Measurements from ENCODE around the gene IL1RAPL2.
"Not testable (repeated sequence)": the region's sequence is repeated elsewhere in the genome, so short reads cannot be mapped to it uniquely, and the experiment has no call there.

Gene IL1RAPL2

GRCh38 chrX:104670051-104670450 lies 104.1 kb downstream of the IL1RAPL2 start:
- no peak for DNase-seq (ENCODE audit: low read depth)

GRCh38 chrX:104677517-104677916 lies 111.5 kb downstream of the IL1RAPL2 start:
- DNase-seq (ENCODE audit: low read depth): not testable (repeated sequence)

DNA sequence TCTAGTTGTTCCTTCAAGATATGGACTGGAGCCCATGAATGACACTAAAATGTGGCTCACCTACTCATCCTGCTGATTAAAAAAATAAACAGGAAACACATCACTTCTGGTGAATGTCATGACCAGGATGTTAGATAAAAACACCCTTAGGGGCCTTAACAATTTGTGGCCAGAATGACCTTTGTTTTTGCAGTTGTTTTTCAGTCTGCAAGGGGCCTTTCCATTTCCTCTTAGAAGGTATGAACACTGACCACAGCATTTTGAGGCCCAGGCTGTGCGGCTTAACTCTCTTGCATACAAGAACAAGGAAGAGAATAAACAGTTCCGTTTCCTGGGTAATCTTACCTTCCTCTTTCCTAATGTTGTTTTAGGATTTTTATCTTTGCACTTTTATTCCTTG lies 113.2 kb downstream of the IL1RAPL2 start:
- DNase-seq (ENCODE audit: low read depth): no peak

DNA sequence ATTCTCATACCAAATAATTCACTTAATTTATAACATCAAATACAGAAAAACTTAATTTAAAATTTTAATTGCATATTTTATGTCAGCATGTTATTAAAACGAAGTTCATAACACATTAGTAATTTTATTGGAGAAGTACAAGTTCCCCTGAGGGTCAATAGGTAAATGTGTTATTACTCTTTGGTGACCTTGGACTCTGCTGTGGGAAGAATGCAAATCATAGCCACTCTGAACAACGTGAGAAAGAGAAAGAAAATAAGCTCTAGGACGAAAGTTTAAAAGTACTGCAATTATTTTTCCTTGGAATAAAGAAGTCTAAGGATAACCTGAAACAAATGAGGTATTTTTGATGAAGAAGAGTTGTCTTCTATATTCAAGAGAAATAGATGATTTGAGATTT lies 115.2 kb downstream of the IL1RAPL2 start:
- no peak for DNase-seq (ENCODE audit: low read depth)

- no peak for DNase-seq (ENCODE audit: low read depth)
These were observed 118.1 kb downstream of the IL1RAPL2 start for GRCh38 chrX:104684077-104684476.

DNA sequence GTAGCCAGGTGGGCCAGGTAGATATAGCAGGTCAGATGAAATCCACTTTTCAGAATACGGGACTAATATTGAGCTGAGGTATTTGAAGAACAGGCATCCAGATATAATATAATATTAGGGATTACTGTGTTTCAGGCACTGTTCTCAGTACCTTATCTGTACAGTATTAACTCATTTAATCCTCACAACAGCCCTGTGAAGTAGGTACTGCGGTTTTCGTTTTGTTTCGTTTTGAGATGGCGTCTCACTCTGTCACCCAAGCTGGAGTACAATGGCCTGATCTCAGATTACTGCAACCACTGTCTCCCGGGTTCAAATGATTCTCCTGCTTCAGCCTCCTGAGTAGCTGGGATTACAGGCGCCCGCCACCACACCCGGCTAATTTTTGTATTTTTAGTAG lies 129.6 kb downstream of the IL1RAPL2 start:
- no peak for DNase-seq (ENCODE audit: low read depth)

- DNase-seq (ENCODE audit: low read depth): no peak
These were observed 130.7 kb downstream of the IL1RAPL2 start for GRCh38 chrX:104696667-104697066.

GRCh38 chrX:104697294-104697693 lies 131.3 kb downstream of the IL1RAPL2 start:
- no peak for DNase-seq (ENCODE audit: low read depth)

DNA sequence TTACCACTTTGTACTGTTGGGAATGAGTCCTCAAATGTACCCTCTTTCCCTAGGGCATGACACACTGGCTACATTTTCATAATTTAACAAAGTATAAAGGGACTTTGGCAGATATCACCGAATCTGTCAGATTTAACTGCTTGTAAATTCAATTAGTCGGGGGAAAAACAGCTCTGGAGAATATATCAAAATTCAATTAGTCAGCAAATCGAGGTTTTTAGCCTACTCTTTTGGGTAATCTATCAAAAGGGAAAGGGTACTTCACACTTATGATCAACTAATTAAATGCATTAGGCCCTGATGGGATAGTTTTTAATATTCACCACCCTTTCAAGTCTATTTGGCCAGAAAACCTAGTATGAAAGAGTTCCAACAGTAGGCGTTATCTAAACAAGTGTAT lies 141.0 kb downstream of the IL1RAPL2 start:
- no peak for DNase-seq (ENCODE audit: low read depth)

DNA sequence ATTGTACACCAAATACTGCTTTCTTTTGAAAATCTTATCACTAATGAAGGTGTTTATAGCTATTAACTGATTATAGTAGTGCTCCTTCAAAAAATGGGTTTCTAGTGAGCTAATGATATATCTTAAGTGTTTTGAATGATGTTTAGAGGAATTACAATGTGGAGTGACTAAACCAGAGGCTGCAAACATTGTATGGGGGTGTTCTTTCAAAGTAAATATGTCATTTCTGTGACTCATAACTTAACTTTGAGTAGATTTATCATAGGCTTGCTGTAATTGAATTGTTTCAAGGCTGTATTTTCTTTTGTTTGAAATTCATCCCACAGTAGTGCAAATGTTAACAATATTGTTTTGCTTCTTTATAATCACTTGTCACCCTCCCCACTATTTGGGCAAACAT lies 141.6 kb downstream of the IL1RAPL2 start:
- DNase-seq (ENCODE audit: low read depth): no peak

GRCh38 chrX:104712515-104712914 lies 146.5 kb downstream of the IL1RAPL2 start:
- no peak for DNase-seq (ENCODE audit: low read depth)

- DNase-seq (ENCODE audit: low read depth): no peak
These were observed 155.9 kb downstream of the IL1RAPL2 start for GRCh38 chrX:104721854-104722253.

DNA sequence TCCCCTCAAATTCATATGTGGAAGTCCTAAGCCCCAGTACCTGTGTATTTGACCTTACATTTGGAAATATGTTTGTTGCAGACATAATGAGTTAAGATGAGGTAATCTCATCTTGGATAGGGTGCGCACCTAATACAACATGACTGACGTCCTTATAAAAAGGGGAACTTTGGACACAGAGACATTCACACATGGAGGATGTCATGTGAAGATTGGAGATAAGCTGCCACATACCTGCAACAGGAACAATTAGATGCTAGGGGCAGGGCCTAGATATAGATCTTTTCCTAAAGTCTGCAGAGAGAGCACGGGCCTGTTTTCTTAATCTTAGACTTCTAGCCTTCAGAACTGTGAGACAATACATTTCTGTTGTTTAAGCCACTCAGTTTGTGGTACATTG lies 162.5 kb downstream of the IL1RAPL2 start:
- DNase-seq (ENCODE audit: low read depth): no peak

DNA sequence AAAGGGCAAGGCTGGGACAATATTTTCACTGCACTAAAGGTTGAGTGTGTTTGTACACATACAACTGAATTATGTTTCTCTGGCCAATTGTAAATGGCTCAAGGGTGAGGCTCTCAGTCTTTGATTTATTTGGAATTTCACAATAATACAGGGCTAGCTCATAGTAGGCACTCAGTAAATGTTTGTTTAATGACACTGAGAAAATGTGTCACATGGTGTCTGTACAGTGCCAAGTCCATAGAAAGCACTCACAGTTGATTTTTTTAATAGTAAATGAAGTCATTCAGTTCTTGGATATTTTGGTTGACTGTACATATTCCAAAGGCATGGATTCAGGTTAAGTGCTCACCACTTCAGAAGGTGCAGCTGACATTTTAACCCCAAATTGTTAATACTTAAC lies 176.4 kb downstream of the IL1RAPL2 start:
- no peak for DNase-seq (ENCODE audit: low read depth)

DNA sequence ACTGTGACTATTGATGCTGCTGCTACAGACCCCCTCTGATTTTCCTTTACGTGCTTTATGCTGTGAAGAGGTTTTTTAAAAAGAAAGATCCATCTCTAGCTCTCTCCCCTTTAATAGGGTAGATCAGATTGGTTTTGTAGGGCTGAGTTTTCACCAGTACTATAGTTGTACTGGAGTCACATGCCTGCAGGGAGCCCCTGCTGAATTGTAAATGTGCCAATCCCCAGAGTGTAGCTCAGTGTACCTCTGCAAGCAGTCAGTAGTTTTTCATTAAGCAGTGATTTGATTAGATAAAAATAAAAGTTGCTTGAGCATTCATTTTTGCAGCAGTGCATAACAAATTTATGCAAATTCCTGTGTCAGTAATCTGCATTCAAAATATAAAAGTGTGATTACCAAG lies 179.2 kb downstream of the IL1RAPL2 start:
- DNase-seq (ENCODE audit: low read depth): no peak

DNA sequence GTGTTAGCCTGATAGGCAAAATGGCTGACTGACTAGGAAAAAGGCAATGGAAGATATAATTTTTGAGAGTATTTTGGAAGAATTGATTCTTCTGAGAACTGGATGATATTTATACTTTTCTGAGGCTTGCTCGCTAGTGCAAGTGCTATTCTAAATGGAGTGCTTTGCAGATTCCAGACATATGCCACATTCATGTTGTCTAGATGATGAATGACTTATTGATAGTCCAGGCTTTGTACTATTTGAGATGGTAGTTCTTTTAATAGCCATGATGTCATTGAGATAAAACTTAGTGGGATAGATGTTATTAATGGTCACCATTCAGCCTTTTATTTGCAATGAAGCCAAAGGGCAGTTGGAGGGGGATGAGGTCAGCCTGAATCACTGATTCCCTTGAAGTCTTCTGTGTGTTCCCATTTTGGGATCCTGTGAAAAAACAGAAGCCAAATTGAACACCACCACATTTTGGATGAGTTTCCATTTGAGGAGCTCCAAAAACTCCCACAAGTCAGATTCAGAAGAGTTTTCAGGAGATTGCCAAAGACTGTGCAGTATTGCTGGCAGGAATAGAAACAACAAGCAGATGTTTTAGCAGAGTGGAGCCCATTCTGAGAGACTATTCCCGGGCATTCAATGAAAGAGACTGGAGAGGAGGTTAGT lies 184.1 kb downstream of the IL1RAPL2 start:
- no peak for DNase-seq (ENCODE audit: low read depth)

DNA sequence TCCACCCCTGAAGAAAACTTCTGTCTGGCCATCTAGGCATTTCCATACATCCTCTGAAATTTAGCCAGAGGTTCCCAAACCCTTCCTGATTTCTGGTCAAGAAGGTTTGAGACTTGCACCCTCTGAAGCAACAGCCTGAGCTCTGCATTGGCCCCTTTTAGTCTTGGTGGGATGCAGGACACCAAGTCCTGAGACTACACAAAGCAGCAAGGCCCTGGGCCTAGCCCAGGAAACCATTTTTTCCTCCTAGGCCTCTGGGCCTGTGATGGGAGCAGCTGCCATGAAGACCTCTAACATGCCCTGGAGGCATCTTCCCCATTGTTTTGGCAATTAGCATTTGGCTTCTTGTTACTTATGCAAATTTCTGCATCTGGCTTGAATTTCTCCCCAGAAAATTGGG lies 196.6 kb downstream of the IL1RAPL2 start:
- no peak for DNase-seq (ENCODE audit: low read depth)

GRCh38 chrX:104789784-104790183 lies 223.8 kb downstream of the IL1RAPL2 start:
- no peak for DNase-seq (ENCODE audit: low read depth)

DNA sequence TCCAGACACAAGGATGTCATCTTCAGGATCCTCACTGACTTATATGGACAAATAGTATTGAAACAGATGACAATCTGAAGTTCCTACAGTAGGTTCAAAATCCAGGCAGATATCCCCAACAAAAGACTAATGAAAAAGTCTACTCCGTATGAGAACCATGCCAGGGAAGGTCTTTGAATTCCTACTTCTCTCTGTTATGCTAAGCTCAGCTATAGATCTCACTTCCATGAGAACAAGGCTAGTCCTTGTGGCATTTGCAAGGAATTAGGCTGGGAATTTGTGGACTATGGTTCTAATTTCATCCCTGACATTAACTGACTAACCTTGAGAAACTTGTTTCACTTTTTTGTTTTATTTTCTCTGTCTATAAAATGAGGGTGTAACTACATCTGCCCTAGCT lies 229.8 kb downstream of the IL1RAPL2 start:
- DNase-seq (ENCODE audit: low read depth): no peak

DNA sequence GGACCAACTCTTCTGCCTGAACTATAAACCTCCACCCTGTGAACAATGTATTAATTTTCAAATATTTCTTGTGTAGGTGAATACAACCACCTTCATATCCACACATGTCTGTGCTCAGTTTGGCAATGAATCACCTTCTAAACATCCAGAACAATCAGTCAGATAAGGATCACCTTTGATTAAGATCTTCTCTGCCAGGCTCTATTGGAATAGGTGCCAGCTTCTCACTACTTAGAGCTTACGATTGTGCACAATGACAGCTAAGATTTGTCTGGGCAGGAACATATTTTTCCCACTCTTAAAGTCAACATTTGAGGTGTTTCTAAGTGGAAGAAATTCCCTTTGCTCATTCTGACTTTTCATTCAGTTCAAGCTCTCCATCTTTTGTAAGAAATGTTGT lies 237.2 kb downstream of the IL1RAPL2 start:
- no peak for DNase-seq (ENCODE audit: low read depth)

GRCh38 chrX:104806346-104806745 lies 240.3 kb downstream of the IL1RAPL2 start:
- DNase-seq (ENCODE audit: low read depth): no peak

- DNase-seq (ENCODE audit: low read depth): no peak
These were observed 267.4 kb downstream of the IL1RAPL2 start for GRCh38 chrX:104833401-104833800.

GRCh38 chrX:104842646-104843045 lies 276.6 kb downstream of the IL1RAPL2 start:
- no peak for DNase-seq (ENCODE audit: low read depth)

DNA sequence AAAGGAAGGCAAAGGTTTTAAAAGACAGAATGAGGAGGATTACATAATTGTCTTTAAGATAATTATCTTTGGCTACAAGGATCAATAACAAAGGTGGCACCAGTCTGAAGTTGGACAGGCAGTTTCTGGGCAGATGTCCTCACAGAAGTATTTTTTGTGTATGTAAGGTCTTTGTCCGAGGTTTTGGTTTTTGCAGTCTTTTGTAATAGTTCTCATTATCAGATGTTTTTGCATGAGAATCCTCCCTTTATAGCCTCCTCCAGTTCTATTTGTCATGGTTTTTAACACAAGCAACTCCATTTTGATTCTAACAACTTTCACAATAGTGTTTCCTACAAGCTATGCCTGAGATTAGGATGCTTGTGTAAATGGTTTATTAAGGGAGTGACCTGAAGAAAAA lies 286.2 kb downstream of the IL1RAPL2 start:
- no peak for DNase-seq (ENCODE audit: low read depth)

DNA sequence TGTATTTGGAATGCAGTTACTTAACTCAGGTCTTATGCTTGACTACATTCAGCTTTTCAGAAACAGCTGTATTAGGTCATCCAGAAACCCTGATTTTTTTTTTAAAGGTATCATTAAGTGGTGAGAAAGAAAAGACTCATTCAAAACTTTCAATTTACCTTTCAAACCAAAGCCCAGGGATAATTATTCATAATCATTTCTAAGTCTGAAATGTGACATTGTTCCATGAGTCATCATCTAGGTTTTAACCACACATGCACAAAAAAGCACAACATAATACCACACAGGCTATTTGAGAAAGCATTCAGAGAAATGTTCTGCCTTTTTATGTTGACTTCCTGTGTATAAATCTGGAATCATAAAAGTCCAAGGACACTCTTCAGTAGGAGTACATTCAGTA lies 288.2 kb downstream of the IL1RAPL2 start:
- no peak for DNase-seq (ENCODE audit: low read depth)
